Activated CD8-positive, alpha-beta T cell treated with anti-CD3 and anti-CD28 coated beads for 36 hours (primary cell): ENCODE data around the gene SCN9A. TPM values are rescaled to one million over a fixed set of nuclear protein-coding genes. Genes with fewer than 3 reads are reported as not detected.

Experiments
- ATAC-seq: fragments of 200-7000 bp; cut with Tn5 transposase; one replicate; pipeline ENCODE4 v1.10.0; 2021; ENCODE audit warnings: mild to moderate bottlenecking, moderate library complexity
- CTCF ChIA-PET: fragments of 350-600 bp; sonication (Branson Sonifier 250); formaldehyde crosslinking; loops from one replicate; lab custom pipeline; 2021; ENCODE audit warnings: antibody characterized with exemption; lab: Charles Lee
- POLR2A ChIA-PET: fragments of 350-600 bp; sonication (Branson Sonifier 250); formaldehyde crosslinking; loops from one replicate; lab custom pipeline; 2021; ENCODE audit warnings: antibody characterized with exemption; lab: Charles Lee
- DNase-seq: peaks from one replicate; pipeline ENCODE4 v3.0.0-alpha.2; 2020
- H3K27ac Mint-ChIP-seq: one replicate; pipeline ENCODE4 v1.8.0; 2021; ENCODE audit warnings: mild to moderate bottlenecking, mixed read lengths
- H3K27me3 Mint-ChIP-seq: one replicate; pipeline ENCODE4 v1.8.0; 2021; ENCODE audit warnings: mixed read lengths
- H3K36me3 Mint-ChIP-seq: one replicate; pipeline ENCODE4 v1.8.0; 2021; ENCODE audit warnings: low read depth, mixed read lengths
- H3K4me1 Mint-ChIP-seq: one replicate; pipeline ENCODE4 v1.8.0; 2021; ENCODE audit warnings: low read depth, mixed read lengths
- H3K4me3 Mint-ChIP-seq: one replicate; pipeline ENCODE4 v1.8.0; 2021; ENCODE audit warnings: mild to moderate bottlenecking, moderate library complexity, mixed read lengths
- H3K9me3 Mint-ChIP-seq: one replicate; pipeline ENCODE4 v1.8.0; 2021; ENCODE audit warnings: mixed read lengths
- intact Hi-C: fragments of 100-400 bp; cut with micrococcal nuclease; formaldehyde crosslinking; loops from one replicate; pipeline ENCODE4 v1.10.0; 2022
- total RNA-seq, 2 experiments: library from RNA; stranded (reverse); gene quantifications; one replicate each; pipeline ENCODE4 v1.2.3, GENCODE V29; 2021
- TF ChIP-seq, protein P1 (sequence below): fragments of 200-600 bp; IDR thresholded peaks from one replicate; pipeline ENCODE4 v1.8.0; 2022; ENCODE audit warnings: antibody characterized with exemption, mild to moderate bottlenecking

SCN9A gene
- total RNA-seq, 2 experiments from 2014 or later, result not detected

DNA sequence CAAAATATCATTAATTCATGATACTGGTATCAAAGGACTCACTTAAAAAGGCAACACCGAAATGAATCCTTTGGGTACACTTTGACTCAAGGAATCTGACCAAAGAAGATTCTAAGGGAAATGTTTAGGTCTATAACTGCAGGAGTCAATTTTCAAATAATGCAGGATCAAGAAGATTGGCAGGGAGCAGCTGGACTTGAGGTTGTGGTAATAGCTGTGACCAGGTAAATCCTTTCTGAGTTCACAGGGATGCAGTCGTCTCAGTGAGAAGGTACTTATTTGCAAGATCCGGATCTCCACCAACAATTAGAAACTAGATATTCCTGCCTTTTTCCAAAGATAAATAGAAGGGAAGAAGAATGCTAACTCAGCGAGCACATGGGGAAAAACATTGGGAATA is 96.9 kb downstream of the SCN9A start:
- Mint-ChIP-seq H3K4me1 (no peaks in the 10 kb centered on the region), H3K27ac (no peak overlapping the region), H3K4me3 (no peak overlapping the region), H3K27me3 (no peaks in the 10 kb centered on the region), H3K9me3 (no peaks in the 10 kb centered on the region), H3K36me3 (no peaks in the 10 kb centered on the region)
- ChIA-PET POLR2A (no interaction called here), CTCF (no interaction called here)
- ATAC-seq (no peak), DNase-seq (no peak)
- intact Hi-C loops, result no loop called here
- TF ChIP-seq, protein P1, sequence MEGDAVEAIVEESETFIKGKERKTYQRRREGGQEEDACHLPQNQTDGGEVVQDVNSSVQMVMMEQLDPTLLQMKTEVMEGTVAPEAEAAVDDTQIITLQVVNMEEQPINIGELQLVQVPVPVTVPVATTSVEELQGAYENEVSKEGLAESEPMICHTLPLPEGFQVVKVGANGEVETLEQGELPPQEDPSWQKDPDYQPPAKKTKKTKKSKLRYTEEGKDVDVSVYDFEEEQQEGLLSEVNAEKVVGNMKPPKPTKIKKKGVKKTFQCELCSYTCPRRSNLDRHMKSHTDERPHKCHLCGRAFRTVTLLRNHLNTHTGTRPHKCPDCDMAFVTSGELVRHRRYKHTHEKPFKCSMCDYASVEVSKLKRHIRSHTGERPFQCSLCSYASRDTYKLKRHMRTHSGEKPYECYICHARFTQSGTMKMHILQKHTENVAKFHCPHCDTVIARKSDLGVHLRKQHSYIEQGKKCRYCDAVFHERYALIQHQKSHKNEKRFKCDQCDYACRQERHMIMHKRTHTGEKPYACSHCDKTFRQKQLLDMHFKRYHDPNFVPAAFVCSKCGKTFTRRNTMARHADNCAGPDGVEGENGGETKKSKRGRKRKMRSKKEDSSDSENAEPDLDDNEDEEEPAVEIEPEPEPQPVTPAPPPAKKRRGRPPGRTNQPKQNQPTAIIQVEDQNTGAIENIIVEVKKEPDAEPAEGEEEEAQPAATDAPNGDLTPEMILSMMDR, result no peak

DNA sequence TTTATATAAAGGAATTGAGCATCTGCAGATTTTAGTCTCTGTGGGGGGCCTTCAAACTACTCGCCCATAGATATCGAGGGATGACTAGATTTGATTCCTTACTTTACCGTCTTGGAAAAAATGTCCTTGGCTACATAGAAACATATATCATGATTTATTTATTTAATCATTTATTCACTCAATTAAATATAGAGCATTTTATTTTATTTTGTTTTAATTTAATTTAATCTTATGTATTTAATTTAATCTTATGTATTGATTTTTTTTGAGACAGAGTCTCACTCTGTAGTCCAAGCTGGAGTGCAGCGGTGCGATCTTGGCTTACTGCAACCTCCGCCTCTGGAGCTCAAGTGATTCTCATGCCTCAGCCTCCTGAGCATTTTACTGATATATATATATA is 105.4 kb downstream of the SCN9A start:
- ChIA-PET POLR2A (no interaction called here), CTCF (no interaction called here)
- no peak for ATAC-seq
- DNase-seq, result no peak
- Mint-ChIP-seq H3K4me3 (no peak overlapping the region), H3K36me3 (no peaks in the 10 kb centered on the region), H3K9me3 (no peaks in the 10 kb centered on the region), H3K4me1 (no peaks in the 10 kb centered on the region), H3K27ac (no peak overlapping the region), H3K27me3 (no peaks in the 10 kb centered on the region)
- TF ChIP-seq, protein P1, result no peak
- intact Hi-C loops, result no loop called here

DNA sequence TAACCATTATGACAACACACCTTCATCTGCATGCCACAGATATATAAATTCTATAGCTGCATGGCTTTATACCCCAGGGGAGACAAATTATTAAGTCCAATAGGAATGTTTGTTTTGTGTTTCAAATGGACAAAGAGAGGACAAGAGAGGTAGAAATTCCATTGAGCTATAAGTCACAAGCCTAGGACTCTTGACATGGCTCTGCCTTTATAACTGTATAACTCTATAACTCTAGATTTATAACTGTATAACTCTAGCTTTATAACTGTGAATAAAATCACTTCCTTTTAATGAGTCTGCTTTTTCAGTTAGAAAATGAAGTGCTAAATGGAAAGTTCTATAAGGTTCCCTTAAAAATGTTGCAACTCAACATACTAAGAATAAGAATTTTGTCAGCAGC is 106.4 kb downstream of the SCN9A start:
- intact Hi-C loops, result no loop called here

DNA sequence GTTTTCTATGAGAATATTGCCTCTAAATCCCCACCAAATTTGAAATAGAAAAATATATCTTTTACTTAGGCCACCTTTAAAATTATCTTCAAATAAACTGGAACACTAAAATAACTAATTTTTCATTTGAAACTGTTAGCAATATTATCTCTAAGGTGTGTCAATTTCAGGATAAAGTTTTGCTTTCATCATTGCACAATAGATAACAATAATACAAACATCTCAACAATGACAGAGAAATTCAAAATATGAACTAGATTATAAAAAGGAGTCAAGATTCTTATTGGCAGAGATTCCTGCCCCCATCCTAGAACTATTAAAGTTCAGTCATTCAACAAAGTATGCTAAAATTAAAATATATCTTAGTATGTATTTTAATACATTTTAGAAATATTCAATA is 117.9 kb downstream of the SCN9A start:
- TF ChIP-seq, protein P1, result no peak

More for the DNA sequence above, 106.4 kb downstream of the SCN9A start:
- Mint-ChIP-seq H3K4me3 (no peak overlapping the region), H3K9me3 (no peaks in the 10 kb centered on the region), H3K36me3 (no peaks in the 10 kb centered on the region), H3K27me3 (no peaks in the 10 kb centered on the region), H3K27ac (no peak overlapping the region), H3K4me1 (no peaks in the 10 kb centered on the region)
- TF ChIP-seq, protein P1, result no peak
- DNase-seq, result no peak
- ChIA-PET POLR2A (no interaction called here), CTCF (no interaction called here)
- no peak for ATAC-seq

DNA sequence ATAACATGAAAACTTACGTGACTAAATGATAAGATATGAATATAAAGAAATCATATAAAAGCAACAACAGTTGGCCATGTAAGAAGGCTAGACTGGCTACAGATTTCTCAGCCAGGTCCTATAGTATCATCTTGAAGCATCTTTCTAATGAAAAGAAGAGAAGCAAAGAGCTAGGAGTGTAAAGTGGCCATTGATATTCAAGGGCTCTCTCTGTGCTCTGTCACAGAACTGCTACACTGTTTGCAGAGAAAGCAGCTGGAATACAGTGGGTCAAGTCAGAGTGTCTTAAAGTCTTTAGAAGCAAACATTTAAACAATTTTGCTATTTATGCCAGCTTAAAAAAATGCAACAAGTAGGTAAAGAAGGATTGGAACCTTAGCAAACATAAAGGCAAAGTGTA is 118.8 kb downstream of the SCN9A start:
- ATAC-seq (no peak), DNase-seq (no peak)
- Mint-ChIP-seq H3K4me1 (no peaks in the 10 kb centered on the region), H3K27ac (no peak overlapping the region), H3K27me3 (no peaks in the 10 kb centered on the region), H3K4me3 (no peak overlapping the region), H3K36me3 (no peaks in the 10 kb centered on the region), H3K9me3 (no peaks in the 10 kb centered on the region)
- CTCF ChIA-PET, result no interaction called here
- POLR2A ChIA-PET, result interaction anchor here (0.6 kb wide), 1 partner anchor 205 kb away, joined by 5 read pairs; no protein-coding TSS in a partner anchor
- TF ChIP-seq, protein P1, result no peak
- intact Hi-C loops, result no loop called here

More for the DNA sequence above, 117.9 kb downstream of the SCN9A start:
- ChIA-PET POLR2A (no interaction called here), CTCF (no interaction called here)
- no peak for DNase-seq
- no peaks in the 10 kb centered on the region for H3K27me3 Mint-ChIP-seq
- intact Hi-C loops, result no loop called here
- no peak overlapping the region for H3K4me3 Mint-ChIP-seq
- ATAC-seq, result no peak
- no peak overlapping the region for H3K27ac Mint-ChIP-seq
- no peaks in the 10 kb centered on the region for H3K4me1 Mint-ChIP-seq
- no peaks in the 10 kb centered on the region for H3K36me3 Mint-ChIP-seq
- no peaks in the 10 kb centered on the region for H3K9me3 Mint-ChIP-seq
